Transverse colon (tissue), 4 donors: ENCODE data around the gene EPM2A. TPM values are rescaled to one million over a fixed set of nuclear protein-coding genes. Genes with fewer than 3 reads are reported as not detected.

ENCODE experiments used
- DNase-seq: peaks from one replicate; pipeline ENCODE4 v3.0.0-alpha.2; 2019
- H3K27ac ChIP-seq, 4 donors: fragments of 200-600 bp; sonication (generic); 2 replicates each; pipeline ENCODE4 v1.5.1; 2016 to 2018; ENCODE audit warnings: inconsistent platforms in 4 of 4
- H3K27me3 ChIP-seq: fragments of 200-600 bp; sonication (generic); 2 replicates; pipeline ENCODE4 v1.5.1; 2017; ENCODE audit warnings: inconsistent platforms
- H3K36me3 ChIP-seq, 4 donors: fragments of 200-600 bp; sonication (generic); 2 replicates each; pipeline ENCODE4 v1.5.1; 2017 to 2019; ENCODE audit warnings: inconsistent platforms in 4 of 4
- H3K4me1 ChIP-seq, 4 donors: fragments of 200-600 bp; sonication (generic); 2 replicates each; pipeline ENCODE4 v1.5.1; 2017 to 2020; ENCODE audit warnings: inconsistent platforms in 4 of 4
- H3K4me3 ChIP-seq, 4 donors: fragments of 200-600 bp; sonication (generic); 1 replicate in 1 of 4; 2 replicates in 3 of 4; pipeline versions ENCODE4 v1.5.1 to v1.6.1; 2017 to 2019; ENCODE audit warnings: inconsistent platforms in 4 of 4
- H3K9me3 ChIP-seq, 2 donors: fragments of 200-600 bp; sonication (generic); 2 replicates each; pipeline ENCODE4 v1.5.1; 2017 to 2019; ENCODE audit warnings: inconsistent platforms in 2 of 2
- EP300 ChIP-seq: sonication (generic); formaldehyde crosslinking; IDR thresholded peaks from one replicate; pipeline ENCODE4 v1.6.1; 2017; ENCODE audit warnings: antibody characterized with exemption, low read depth
- POLR2A ChIP-seq: fragments of 450-650 bp; IDR thresholded peaks from one replicate; pipeline ENCODE4 v1.6.1; 2016; ENCODE audit warnings: antibody characterized with exemption, mild to moderate bottlenecking, moderate library complexity
- POLR2AphosphoS5 ChIP-seq, 3 donors: sonication (generic); formaldehyde crosslinking; IDR thresholded peaks; one replicate each; pipeline ENCODE4 v1.6.1; 2016; ENCODE audit warnings: antibody characterized with exemption in 3 of 3
- WGBS, 2 donors: methylation state at CpG; one replicate each; pipeline ENCODE4 v1.1.5; 2018; ENCODE audit warnings: low coverage in 1 of 2; 5-methylcytosine and 5-hydroxymethylcytosine counted together
- in situ Hi-C, 4 donors: fragments of 200-750 bp; cut with MboI; loops; one replicate each; pipeline versions ENCODE4 v1.15.0 to v1.15.1; 2017; ENCODE audit warnings: low sequenced_read_pairs in 3 of 4, low pct_ligation_motif_present in 1 of 4, low pct_unique_long_range_greater_than_20kb in 1 of 4
- intact Hi-C: fragments of 100-400 bp; cut with DNase I; formaldehyde crosslinking; loops from one replicate; pipeline ENCODE4 v1.15.1; 2023; ENCODE audit warnings: low total_unique reads
- total RNA-seq, 4 donors: library from RNA; depleted of rRNA; stranded (reverse); fragments of >200 nt; gene quantifications; one replicate each; pipeline ENCODE4 v1.1.0, GENCODE V29; 2016
- TF ChIP-seq, protein P1 (sequence below), 5 experiments: fragments of 200-600 bp in 3 of 5; fragments of 450-650 bp in 2 of 5; sonication (generic) in 3 of 5; IDR thresholded peaks; 1 replicate in 2 of 5; 2 replicates in 3 of 5; pipeline ENCODE4 v1.5.1; 2016 to 2017; ENCODE audit warnings: antibody characterized with exemption in 5 of 5, inconsistent platforms in 3 of 5, mild to moderate bottlenecking in 2 of 5, moderate library complexity in 1 of 5

Gene EPM2A
- total RNA-seq, 4 donors from 2014 or later: 10.5 to 33.6 (median 11.8) TPM

DNA sequence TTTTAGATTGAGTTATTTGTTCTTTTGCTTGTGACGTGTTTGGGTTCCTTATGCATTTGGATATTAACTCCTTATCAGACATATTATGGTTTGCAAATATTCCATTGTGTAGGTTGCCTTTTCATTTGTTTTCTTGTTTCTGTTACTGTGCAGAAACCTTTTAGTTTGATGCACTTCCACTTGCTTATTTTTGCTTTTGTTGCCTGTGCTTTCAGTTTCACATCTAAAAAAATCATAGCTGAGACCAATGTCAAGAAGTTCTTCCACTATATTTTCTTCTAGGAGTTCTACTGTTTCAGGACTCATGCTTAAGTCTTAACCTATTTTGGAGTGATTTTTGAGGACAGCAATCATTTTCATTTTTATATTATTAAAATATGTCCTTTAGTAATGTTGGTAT is 113.5 kb downstream of the EPM2A start:
- WGBS, 2 donors: 83% methylated on average over 1 of the region's 1 CpG; no CpG with 5 or more reads in 1 of the 2 donors
- Histone ChIP-seq H3K4me1 (no peaks in the 10 kb centered on the region), H3K36me3 (no peaks in the 10 kb centered on the region), H3K27ac (no peak overlapping the region), H3K9me3 (no peaks in the 10 kb centered on the region), H3K4me3 (no peak overlapping the region), H3K27me3 (no peaks in the 10 kb centered on the region)
- in situ Hi-C loops (no loop called here), intact Hi-C loops (loop anchor here (1.0 kb wide), 1 partner anchor 20 kb away; no protein-coding TSS in a partner anchor)
- no peak for DNase-seq
- TF ChIP-seq POLR2AphosphoS5 (IDR thresholded peaks at IDR 0.05): no peak
- TF ChIP-seq, protein P1, sequence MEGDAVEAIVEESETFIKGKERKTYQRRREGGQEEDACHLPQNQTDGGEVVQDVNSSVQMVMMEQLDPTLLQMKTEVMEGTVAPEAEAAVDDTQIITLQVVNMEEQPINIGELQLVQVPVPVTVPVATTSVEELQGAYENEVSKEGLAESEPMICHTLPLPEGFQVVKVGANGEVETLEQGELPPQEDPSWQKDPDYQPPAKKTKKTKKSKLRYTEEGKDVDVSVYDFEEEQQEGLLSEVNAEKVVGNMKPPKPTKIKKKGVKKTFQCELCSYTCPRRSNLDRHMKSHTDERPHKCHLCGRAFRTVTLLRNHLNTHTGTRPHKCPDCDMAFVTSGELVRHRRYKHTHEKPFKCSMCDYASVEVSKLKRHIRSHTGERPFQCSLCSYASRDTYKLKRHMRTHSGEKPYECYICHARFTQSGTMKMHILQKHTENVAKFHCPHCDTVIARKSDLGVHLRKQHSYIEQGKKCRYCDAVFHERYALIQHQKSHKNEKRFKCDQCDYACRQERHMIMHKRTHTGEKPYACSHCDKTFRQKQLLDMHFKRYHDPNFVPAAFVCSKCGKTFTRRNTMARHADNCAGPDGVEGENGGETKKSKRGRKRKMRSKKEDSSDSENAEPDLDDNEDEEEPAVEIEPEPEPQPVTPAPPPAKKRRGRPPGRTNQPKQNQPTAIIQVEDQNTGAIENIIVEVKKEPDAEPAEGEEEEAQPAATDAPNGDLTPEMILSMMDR (IDR thresholded peaks at IDR 0.05): no peak

DNA sequence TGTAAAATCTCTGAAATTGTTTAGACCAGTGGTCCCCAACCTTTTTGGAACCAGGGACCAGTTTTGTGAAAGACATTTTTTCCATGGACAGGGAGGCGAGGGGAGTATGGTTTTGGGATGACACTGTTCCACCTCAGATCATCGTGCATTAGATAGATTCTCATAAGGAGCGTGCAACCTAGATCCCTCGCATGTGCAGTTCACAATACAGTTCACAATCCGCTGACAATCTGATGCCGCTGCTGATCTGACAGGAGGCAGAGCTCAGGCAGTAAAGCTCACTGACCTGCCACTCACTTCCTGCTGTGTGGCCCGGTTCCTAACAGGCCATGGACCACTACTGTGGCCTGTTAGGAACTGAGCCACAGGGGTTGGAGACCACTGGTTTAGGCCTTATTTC is 115.2 kb downstream of the EPM2A start:
- Histone ChIP-seq H3K9me3 (no peaks in the 10 kb centered on the region), H3K36me3 (no peaks in the 10 kb centered on the region), H3K27ac (no peak overlapping the region), H3K4me1 (no peaks in the 10 kb centered on the region), H3K4me3 (no peak overlapping the region), H3K27me3 (no peaks in the 10 kb centered on the region)
- no peak for DNase-seq
- intact Hi-C loops: no loop called here
- TF ChIP-seq, protein P1 (IDR thresholded peaks at IDR 0.05): no peak
- TF ChIP-seq POLR2A (no peak), POLR2AphosphoS5 (IDR thresholded peaks at IDR 0.05) (no peak), EP300 (no peak)
- 83 to 89% methylated on average over 1 to 7 of the region's 7 CpGs for WGBS, 2 donors
- in situ Hi-C loops: no loop called here

- TF ChIP-seq POLR2A: no peak
- no peak for TF ChIP-seq POLR2AphosphoS5 (IDR thresholded peaks at IDR 0.05)
- TF ChIP-seq, protein P1 (IDR thresholded peaks at IDR 0.05): no peak
- no peak for TF ChIP-seq EP300
- no peak overlapping the region for H3K27ac ChIP-seq
- no peak for DNase-seq
- 67 to 80% methylated on average over 1 of the region's 1 CpG for WGBS, 2 donors
- in situ Hi-C loops (no loop called here), intact Hi-C loops (no loop called here)
- no peaks in the 10 kb centered on the region for H3K9me3 ChIP-seq
- H3K36me3 ChIP-seq: no peaks in the 10 kb centered on the region
- H3K27me3 ChIP-seq: no peaks in the 10 kb centered on the region
- H3K4me3 ChIP-seq: no peak overlapping the region
- H3K4me1 ChIP-seq: no peaks in the 10 kb centered on the region
Observed at GRCh38 chr6:145609521-145609920, 125.8 kb downstream of the EPM2A start.

- no peaks in the 10 kb centered on the region for H3K36me3 ChIP-seq
- WGBS, 2 donors: 86 to 93% methylated on average over 1 of the region's 1 CpG
- H3K27ac ChIP-seq: no peak overlapping the region
- H3K4me1 ChIP-seq: no peaks in the 10 kb centered on the region
- DNase-seq: no peak
- no peaks in the 10 kb centered on the region for H3K9me3 ChIP-seq
- TF ChIP-seq, protein P1 (IDR thresholded peaks at IDR 0.05): no peak
- TF ChIP-seq POLR2A (no peak), POLR2AphosphoS5 (IDR thresholded peaks at IDR 0.05) (no peak), EP300 (no peak)
- no peaks in the 10 kb centered on the region for H3K27me3 ChIP-seq
- in situ Hi-C loops: no loop called here
- no peak overlapping the region for H3K4me3 ChIP-seq
- intact Hi-C loops: no loop called here
Observed at GRCh38 chr6:145608850-145609249, 126.5 kb downstream of the EPM2A start.
